PC-3 (cell line): Measurements from ENCODE around the gene KRTAP6-2. TPM values are rescaled to one million over a fixed set of nuclear protein-coding genes. Genes with fewer than 3 reads are reported as not detected.

Experiments used
- ATAC-seq: fragments of 200-7000 bp; cut with Tn5 transposase; 2 replicates; pipeline ENCODE4 v1.9.1; 2020; ENCODE audit warnings: mild to moderate bottlenecking, moderate library complexity
- BruUV-seq: library from RNA; stranded (reverse); fragments of 400-500 nt; replicated peaks from 2 replicates; lab custom pipeline; 2021; lab: Mats Ljungman, UMichigan
- CTCF ChIA-PET: fragments of 300-600 bp; sonication (Branson Sonifier 250); formaldehyde crosslinking; loops from one replicate; lab custom pipeline; 2022; ENCODE audit warnings: antibody characterized with exemption; lab: Charles Lee
- POLR2A ChIA-PET: fragments of 300-600 bp; sonication (Branson Sonifier 250); formaldehyde crosslinking; loops from one replicate; lab custom pipeline; 2022; ENCODE audit warnings: antibody characterized with exemption; ENCODE audit not compliant: unreplicated experiment; lab: Charles Lee
- DNase-seq: peaks from one replicate; pipeline ENCODE4 v3.0.0-alpha.2; 2015
- H2AFZ ChIP-seq: fragments of 300-600 bp; sonication (generic); 2 replicates; pipeline ENCODE4 v1.6.0; 2016; ENCODE audit warnings: antibody characterized with exemption, low read length
- H3F3A ChIP-seq: fragments of 300-600 bp; sonication (generic); one replicate; pipeline ENCODE4 v1.6.0; 2017; ENCODE audit warnings: antibody characterized with exemption, low read length, control low read depth, mild to moderate bottlenecking; ENCODE audit not compliant: unreplicated experiment
- H3K27ac ChIP-seq: fragments of 300-600 bp; sonication (generic); 2 replicates; pipeline ENCODE4 v1.5.1; 2016; ENCODE audit warnings: mild to moderate bottlenecking, low read length
- H3K27me3 ChIP-seq: fragments of 300-600 bp; sonication (generic); 2 replicates; pipeline ENCODE4 v1.6.1; 2016; ENCODE audit warnings: low read length, mixed read lengths
- H3K36me3 ChIP-seq: fragments of 300-600 bp; sonication (generic); 2 replicates; pipeline ENCODE4 v1.6.1; 2016; ENCODE audit warnings: low read depth, mixed run types, low read length, mixed read lengths
- H3K4me1 ChIP-seq: fragments of 300-600 bp; sonication (generic); 2 replicates; pipeline ENCODE4 v1.5.1; 2016; ENCODE audit warnings: low read length; ENCODE audit not compliant: insufficient read depth
- H3K4me2 ChIP-seq: fragments of 300-600 bp; sonication (generic); 2 replicates; pipeline ENCODE4 v1.6.0; 2016; ENCODE audit warnings: low read length
- H3K4me3 ChIP-seq: fragments of 300-600 bp; sonication (generic); 2 replicates; pipeline ENCODE4 v1.5.1; 2016; ENCODE audit warnings: mild to moderate bottlenecking, low read length, mixed read lengths
- H3K79me2 ChIP-seq: fragments of 300-600 bp; sonication (generic); 2 replicates; pipeline ENCODE4 v1.6.1; 2017; ENCODE audit warnings: low read length, mixed read lengths
- H3K9ac ChIP-seq: fragments of 300-600 bp; sonication (generic); 2 replicates; pipeline ENCODE4 v1.6.0; 2016; ENCODE audit warnings: mild to moderate bottlenecking, low read length
- H3K9me2 ChIP-seq: fragments of 300-600 bp; sonication (generic); replicated peaks from 2 replicates; pipeline ENCODE4 v1.6.1; 2016; ENCODE audit warnings: mixed run types, low read length, mixed read lengths
- H3K9me3 ChIP-seq: fragments of 300-600 bp; sonication (generic); 2 replicates; pipeline ENCODE4 v1.6.1; 2016; ENCODE audit warnings: low read length, mixed read lengths
- H4K20me1 ChIP-seq: fragments of 300-600 bp; sonication (generic); 2 replicates; pipeline ENCODE4 v1.6.1; 2016; ENCODE audit warnings: low read length, mixed read lengths
- CTCF ChIP-seq: fragments of 300-600 bp; sonication (generic); conservative IDR thresholded peaks from 2 replicates; pipeline ENCODE4 v1.5.1; 2017; ENCODE audit warnings: antibody characterized with exemption, low read depth, mild to moderate bottlenecking, low read length
- EZH2 ChIP-seq: fragments of 300-600 bp; sonication (generic); IDR thresholded peaks from one replicate; pipeline ENCODE4 v1.6.1; 2017; ENCODE audit warnings: antibody characterized with exemption, mild to moderate bottlenecking, low read length; ENCODE audit not compliant: unreplicated experiment
- EZH2phosphoT487 ChIP-seq: fragments of 300-600 bp; sonication (generic); IDR thresholded peaks from 2 replicates; pipeline ENCODE4 v1.6.1; 2018; ENCODE audit warnings: mild to moderate bottlenecking, antibody characterized with exemption, low read length, borderline replicate concordance
- intact Hi-C: fragments of 100-400 bp; cut with micrococcal nuclease; formaldehyde crosslinking; loops from 2 replicates; pipeline ENCODE4 v1.9.0; 2023
- total RNA-seq: library from RNA; depleted of rRNA; stranded (reverse); fragments of >200 nt; gene quantifications from 2 replicates; pipeline ENCODE4 v1.2.3, GENCODE V29; 2014

The KRTAP6-2 gene
- total RNA-seq, 1 experiment from 2014 or later = not detected

- Histone ChIP-seq H3K27me3 (no peaks in the 10 kb centered on the region), H3K9ac (no peak overlapping the region), H3K9me2 (no peaks in the 10 kb centered on the region), H3K79me2 (no peaks in the 10 kb centered on the region), H3K9me3 (no peaks in the 10 kb centered on the region), H3K27ac (no peak overlapping the region), H4K20me1 (no peaks in the 10 kb centered on the region), H3K4me2 (no peak overlapping the region), H3K4me1 (no peaks in the 10 kb centered on the region), H3F3A (no peaks in the 10 kb centered on the region), H2AFZ (no peak overlapping the region), H3K36me3 (no peaks in the 10 kb centered on the region), H3K4me3 (no peak overlapping the region)
- ChIA-PET CTCF (no interaction called here), POLR2A (no interaction called here)
- ATAC-seq (no peak), DNase-seq (no peak)
- intact Hi-C loops = no loop called here
- no TSS peak for BruUV-seq
- TF ChIP-seq EZH2 = no peak
- no peak for TF ChIP-seq EZH2phosphoT487
- TF ChIP-seq CTCF = no peak
Observed at GRCh38 chr21:30561957-30562356, 36.7 kb downstream of the KRTAP6-2 start.

GRCh38 chr21:30561264-30561895, 37.3 kb downstream of the KRTAP6-2 start, which contains the start of gene KRTAP19-7:
Gene KRTAP19-7 (minus strand): TSS chr21:30561314. CDS start chr21:30561289, 25 bp downstream.
- H3K9me3 ChIP-seq = no peaks in the 10 kb centered on the region
- no TSS peak for BruUV-seq
- POLR2A ChIA-PET = no interaction called here

More at GRCh38 chr21:30561264-30561895, 37.3 kb downstream of the KRTAP6-2 start, which contains the start of gene KRTAP19-7:
- intact Hi-C loops = no loop called here
- Histone ChIP-seq H3K79me2 (no peaks in the 10 kb centered on the region), H3K4me1 (no peaks in the 10 kb centered on the region), H3K27me3 (no peaks in the 10 kb centered on the region), H3K4me2 (no peak within 1 kb of the TSS), H3K27ac (no peak within 1 kb of the TSS), H3F3A (no peaks in the 10 kb centered on the region), H4K20me1 (no peaks in the 10 kb centered on the region), H3K9ac (no peak within 1 kb of the TSS), H3K9me2 (no peaks in the 10 kb centered on the region), H3K4me3 (no peak within 1 kb of the TSS), H3K36me3 (no peaks in the 10 kb centered on the region), H2AFZ (no peak within 1 kb of the TSS)
- DNase-seq (no peak), ATAC-seq (no peak)
- no peak for TF ChIP-seq EZH2phosphoT487
- no peak for TF ChIP-seq CTCF
- no peak for TF ChIP-seq EZH2
- CTCF ChIA-PET = no interaction called here
